Stimulated activated CD4-positive, alpha-beta T cell treated with anti-CD3 and anti-CD28 coated beads, Interleukin-2, amount 100 ng/mL, for 48 hours (primary cell): ENCODE data around the gene DCAF5.

Source experiments
- DNase-seq, 2 donors: peaks; one replicate each; pipeline ENCODE4 v3.0.0-alpha.2; 2020

Gene DCAF5

GRCh38 chr14:69142101-69142500 lies 10.8 kb downstream of the DCAF5 start:
- DNase-seq, result no peak

GRCh38 chr14:69141550-69141949 lies 11.4 kb downstream of the DCAF5 start:
- no peak for DNase-seq

- DNase-seq, result no peak
These were observed 13.2 kb downstream of the DCAF5 start for GRCh38 chr14:69139743-69140142.

DNA sequence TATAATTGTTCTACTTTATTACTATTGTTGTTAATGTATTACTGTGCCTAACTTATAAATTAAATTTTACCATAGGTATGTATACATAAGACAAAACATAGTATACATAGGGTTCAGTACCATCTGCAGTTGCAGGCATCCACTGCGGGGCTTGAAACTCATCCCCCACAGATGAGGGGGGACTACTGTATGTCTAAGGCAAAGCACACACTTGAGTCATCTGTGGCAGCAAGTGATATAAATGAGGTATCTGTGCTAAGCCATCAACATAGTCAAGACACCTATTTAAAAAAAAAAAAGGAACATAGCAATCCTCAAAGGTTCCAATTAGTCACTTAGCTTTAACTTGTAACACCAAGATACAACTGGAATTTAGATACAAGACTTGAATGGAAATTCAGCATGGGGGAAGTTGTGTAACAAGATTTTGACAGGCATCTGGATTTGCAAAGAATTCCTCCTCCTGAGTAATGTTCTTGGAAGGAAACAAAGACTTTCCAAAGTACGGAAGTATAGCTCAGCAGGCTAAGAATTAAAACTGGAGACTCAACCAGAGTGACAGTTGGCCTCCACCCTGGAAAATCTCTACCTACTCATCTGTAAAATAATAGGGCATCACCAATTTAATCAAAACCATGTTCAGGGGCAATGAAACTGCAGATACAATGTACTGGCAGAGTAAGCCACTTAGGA lies 14.9 kb downstream of the DCAF5 start:
- DNase-seq, result no peak

- DNase-seq, result no peak
These were observed 15.5 kb downstream of the DCAF5 start for GRCh38 chr14:69137416-69137815.

- no peak for DNase-seq
These were observed 17.8 kb downstream of the DCAF5 start for GRCh38 chr14:69135133-69135532.

DNA sequence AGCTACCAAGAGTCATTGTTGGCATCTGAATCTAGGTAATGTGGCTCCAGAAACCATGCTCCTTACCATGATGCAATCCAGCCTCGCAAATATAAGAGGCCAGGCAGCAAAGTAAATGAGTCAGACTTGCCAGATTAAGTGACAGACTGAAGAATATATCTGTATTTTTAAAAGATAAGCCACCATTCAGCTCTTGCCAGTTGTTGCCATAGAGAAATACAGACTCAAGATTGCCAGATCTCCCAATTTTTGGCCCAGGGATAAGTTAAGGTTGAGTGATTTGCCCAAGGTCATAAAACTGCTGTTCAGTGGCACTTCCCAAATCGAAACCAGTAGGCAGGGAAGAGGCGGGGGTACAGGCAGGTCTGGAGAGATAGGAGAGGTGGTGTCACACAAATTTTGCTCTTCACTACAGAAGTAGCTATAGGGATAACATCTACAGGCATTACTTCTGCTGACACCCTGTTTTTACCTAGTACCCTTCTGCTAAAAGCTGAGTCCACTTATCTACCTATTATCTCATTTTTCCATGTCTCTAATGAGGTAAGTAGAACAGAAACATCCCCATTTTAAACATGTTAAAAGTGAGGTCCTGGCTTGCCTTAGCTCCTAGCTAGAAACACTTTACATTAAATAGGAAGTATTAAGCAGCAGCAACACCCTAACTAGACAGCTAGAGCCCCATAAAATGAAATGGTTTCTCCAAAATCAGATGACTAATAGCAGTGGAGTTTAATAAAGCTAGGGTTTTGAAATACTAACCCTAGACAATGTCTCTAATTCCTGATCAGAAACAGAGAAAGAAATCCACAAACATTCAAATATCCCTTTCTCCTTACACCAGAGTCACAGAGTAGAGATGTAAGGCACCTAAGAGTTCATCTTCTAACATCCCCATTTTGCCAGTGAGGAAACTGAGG lies 19.5 kb downstream of the DCAF5 start:
- no peak for DNase-seq

GRCh38 chr14:69132513-69133181 lies 20.3 kb downstream of the DCAF5 start:
- DNase-seq, result no peak

GRCh38 chr14:69131176-69131575 lies 21.7 kb downstream of the DCAF5 start:
- no peak for DNase-seq

GRCh38 chr14:69129264-69129880 lies 23.5 kb downstream of the DCAF5 start:
- DNase-seq, result peak; percentile 65

DNA sequence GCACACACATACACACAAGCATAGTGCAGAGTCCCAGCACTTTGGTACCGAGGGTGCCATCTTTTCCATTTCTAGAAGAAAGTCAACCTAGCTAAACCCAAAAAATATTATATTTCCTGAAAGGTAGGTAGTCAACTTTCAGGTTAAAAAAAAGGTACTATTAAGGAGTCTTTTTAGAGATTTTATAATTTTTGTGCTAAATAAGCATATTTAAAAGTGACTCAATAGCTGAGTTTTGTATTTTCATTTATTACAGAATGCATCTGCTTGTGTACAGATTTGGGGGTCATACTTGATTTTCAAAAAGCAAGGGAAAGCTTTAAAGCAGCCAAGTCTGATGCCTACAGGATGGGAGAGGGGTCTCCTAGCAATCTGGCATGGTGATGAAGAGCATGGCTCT lies 34.6 kb downstream of the DCAF5 start:
- DNase-seq, result no peak

GRCh38 chr14:69117020-69117767 lies 35.7 kb downstream of the DCAF5 start:
- no peak for DNase-seq

- no peak for DNase-seq
These were observed 37.3 kb downstream of the DCAF5 start for GRCh38 chr14:69115407-69116185.

GRCh38 chr14:69114763-69115162 lies 38.2 kb downstream of the DCAF5 start:
- no peak for DNase-seq

DNA sequence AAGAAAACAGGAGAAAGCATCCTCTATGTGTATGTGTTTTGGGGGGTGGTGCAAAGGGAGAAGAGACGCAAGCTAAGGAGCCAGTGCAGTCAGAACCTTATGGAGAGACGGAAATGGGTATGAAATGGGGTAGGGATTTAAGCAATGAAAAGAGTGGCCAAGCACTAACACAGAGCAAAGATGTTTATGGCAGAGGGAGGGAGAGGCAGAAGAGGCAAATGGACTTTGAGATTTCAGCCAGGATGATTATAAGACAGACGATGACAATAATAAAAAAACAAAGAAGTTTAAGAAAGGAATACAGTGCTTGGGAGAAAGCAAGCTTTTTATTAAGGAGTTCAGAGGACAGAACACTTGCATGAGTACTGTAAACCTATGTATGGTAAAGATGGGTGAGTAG lies 44.6 kb downstream of the DCAF5 start:
- DNase-seq, result no peak

DNA sequence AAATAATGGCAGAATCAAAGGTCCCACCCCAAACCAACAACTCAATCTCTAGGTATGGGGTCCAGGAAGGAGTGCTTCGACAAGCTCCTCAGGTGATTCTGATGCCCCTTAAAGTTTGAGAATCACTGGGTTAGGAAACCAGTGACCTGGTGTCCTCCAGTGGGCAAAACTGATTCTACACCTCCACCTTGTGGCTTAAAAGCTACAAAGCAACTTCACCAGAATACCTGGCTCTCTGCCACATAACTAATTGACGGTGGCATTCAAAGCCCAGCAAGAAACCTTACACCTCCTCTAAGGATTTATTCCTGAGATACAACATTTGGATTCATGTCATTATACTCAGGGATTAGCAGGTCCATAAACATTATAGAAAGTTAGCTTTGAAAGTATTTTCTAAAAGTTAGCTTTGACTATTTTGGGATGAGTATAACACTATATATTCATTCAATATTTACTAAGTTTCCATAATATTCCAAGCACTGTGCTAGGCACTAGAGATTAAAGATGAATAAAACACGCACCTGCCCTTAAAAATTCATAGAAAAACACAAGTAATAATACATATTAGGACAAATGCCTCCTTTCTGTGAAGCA lies 45.4 kb downstream of the DCAF5 start:
- no peak for DNase-seq

- DNase-seq, result no peak
These were observed 46.5 kb downstream of the DCAF5 start for GRCh38 chr14:69106451-69106850.

DNA sequence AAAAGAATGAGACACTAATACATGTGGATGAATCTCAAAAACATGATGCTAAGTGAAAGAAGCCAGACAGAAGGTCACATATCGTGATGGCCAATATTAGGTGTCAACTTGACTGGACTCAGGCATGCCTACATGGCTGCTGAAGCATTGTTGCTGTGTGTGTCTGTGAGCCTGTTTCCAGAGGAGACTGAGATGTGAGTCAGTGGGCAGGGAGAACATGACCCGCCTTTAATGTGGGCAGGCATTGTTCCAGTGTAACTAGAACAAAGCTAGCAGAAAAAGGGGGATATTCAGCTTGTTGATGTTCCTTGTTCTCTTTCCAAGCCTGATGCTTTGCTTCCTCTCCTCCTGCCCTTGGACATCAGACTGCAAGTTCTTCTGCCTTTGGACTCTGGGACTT lies 47.6 kb downstream of the DCAF5 start:
- no peak for DNase-seq

- no peak for DNase-seq
These were observed 51.5 kb downstream of the DCAF5 start for GRCh38 chr14:69101331-69101826.

DNA sequence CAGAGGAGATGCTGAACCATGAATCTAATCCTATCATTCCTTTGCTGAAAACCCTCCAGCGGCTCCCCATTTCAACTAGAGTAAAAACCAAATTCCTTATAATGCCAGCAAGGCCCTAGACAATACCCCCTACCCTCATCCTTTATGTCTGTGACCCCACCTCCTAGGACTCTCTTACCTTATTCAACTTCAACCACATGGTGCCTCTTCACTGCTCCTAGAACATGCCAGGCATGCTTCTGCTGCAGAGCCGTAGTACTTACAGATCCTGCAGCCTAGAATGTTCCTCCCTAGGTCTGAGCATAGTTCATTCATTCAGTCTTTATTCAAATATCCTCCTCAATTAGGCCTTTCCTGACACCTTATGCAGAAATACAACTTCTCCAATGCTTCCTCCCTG lies 54.9 kb downstream of the DCAF5 start:
- DNase-seq, result no peak
